Left lung (tissue), 10 donors: ENCODE measurements around the gene RNF4. TPM values are rescaled to one million over a fixed set of nuclear protein-coding genes. Genes with fewer than 3 reads are reported as not detected.
"Not testable (repeated sequence)": the region's sequence is repeated elsewhere in the genome, so short reads cannot be mapped to it uniquely, and the experiment has no call there.

Experiments used
- ATAC-seq: fragments of 200-7000 bp; cut with Tn5 transposase; one replicate; pipeline ENCODE4 v1.9.1; 2020; ENCODE audit warnings: moderate library complexity
- DNase-seq, 4 donors: peaks; one replicate each; pipeline ENCODE4 v3.0.0-alpha.2; 2013 to 2020
- H3K27ac ChIP-seq, 2 donors: fragments of 200-600 bp; sonication (generic) in 1 of 2; one replicate each; pipeline versions ENCODE4 v1.5.0 to v1.8.0; 2020 to 2021
- H3K27me3 ChIP-seq, 2 donors: fragments of 200-600 bp; sonication (generic) in 1 of 2; one replicate each; pipeline versions ENCODE4 v1.5.0 to v1.8.0; 2020 to 2021
- H3K36me3 ChIP-seq, 2 donors: fragments of 200-600 bp; sonication (generic) in 1 of 2; one replicate each; pipeline versions ENCODE4 v1.5.0 to v1.8.0; 2020 to 2021
- H3K4me1 ChIP-seq, 2 donors: fragments of 200-600 bp; one replicate each; pipeline ENCODE4 v1.8.0; 2021
- H3K4me3 ChIP-seq, 2 donors: fragments of 200-600 bp; sonication (generic) in 1 of 2; one replicate each; pipeline versions ENCODE4 v1.5.0 to v1.8.0; 2020 to 2021; ENCODE audit warnings: mild to moderate bottlenecking in 1 of 2
- H3K9me3 ChIP-seq, 2 donors: fragments of 200-600 bp; sonication (generic) in 1 of 2; one replicate each; pipeline versions ENCODE4 v1.5.0 to v1.8.0; 2020 to 2021
- intact Hi-C, 2 donors: fragments of 100-400 bp; cut with DNase I; formaldehyde crosslinking; loops; one replicate each; pipeline versions ENCODE4 v1.11.2 to v1.14.2; 2022
- polyA plus RNA-seq, 6 donors: library from polyadenylated mRNA; unstranded; fragments of 120-200 nt; gene quantifications; one replicate each; pipeline ENCODE4 v1.2.1, GENCODE V29; 2013; ENCODE audit not compliant: insufficient read length in 6 of 6
- total RNA-seq, 2 donors: library from RNA; stranded (reverse); fragmentation: NEBNext Ultra II Directional; extraction: Animal tissue kit (Norgen Biotek cat#: 25700); gene quantifications; one replicate each; pipeline ENCODE4 v1.2.1, GENCODE V29; 2021
- TF ChIP-seq, protein P1 (sequence below), 2 donors: fragments of 200-600 bp; sonication (generic) in 1 of 2; IDR thresholded peaks; one replicate each; pipeline versions ENCODE4 v1.5.0 to v1.8.0; 2021; ENCODE audit warnings: antibody characterized with exemption in 2 of 2
- donor health status: DM: no; HTN: yes; CAD: no.
- donor health status: DM: no; HTN: no; CAD: no.

The RNF4 gene
- total and polyA plus RNA-seq, 8 donors = 42.2 to 68.4 (median 62.7) TPM

DNA sequence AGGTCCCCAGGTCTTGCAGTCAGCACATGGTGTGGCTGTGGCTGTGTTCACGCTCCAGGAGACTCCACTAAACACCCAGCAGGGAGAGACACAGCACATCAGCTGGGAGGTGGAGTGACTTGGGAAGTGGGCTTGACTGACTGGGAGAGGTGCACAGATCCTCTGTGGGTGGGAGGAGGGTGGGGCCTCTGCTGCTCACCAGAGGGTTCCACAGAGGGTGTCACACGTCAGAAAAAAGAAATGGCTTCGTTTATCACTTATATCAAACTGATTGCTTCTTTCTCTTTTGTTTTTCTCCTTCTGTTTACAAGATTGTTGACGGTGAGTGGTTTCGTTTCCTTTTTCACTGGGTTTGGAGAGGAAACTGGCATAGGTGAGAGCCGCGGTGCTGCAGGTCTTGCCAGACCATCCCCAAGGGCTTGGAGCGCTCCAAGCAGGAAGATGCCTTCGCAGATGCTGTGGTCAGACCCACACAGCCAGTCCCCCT is 42.8 kb downstream of the RNF4 start:
- Histone ChIP-seq H3K4me1 (no peaks in the 10 kb centered on the region), H3K36me3 (peaks cover 0 to 85% of the 10 kb centered on the region in 2 donors), H3K4me3 (no peak overlapping the region), H3K27me3 (no peaks in the 10 kb centered on the region), H3K9me3 (no peaks in the 10 kb centered on the region), H3K27ac (no peak overlapping the region)
- intact Hi-C loops = no loop called here
- no peak for ATAC-seq
- TF ChIP-seq, protein P1, sequence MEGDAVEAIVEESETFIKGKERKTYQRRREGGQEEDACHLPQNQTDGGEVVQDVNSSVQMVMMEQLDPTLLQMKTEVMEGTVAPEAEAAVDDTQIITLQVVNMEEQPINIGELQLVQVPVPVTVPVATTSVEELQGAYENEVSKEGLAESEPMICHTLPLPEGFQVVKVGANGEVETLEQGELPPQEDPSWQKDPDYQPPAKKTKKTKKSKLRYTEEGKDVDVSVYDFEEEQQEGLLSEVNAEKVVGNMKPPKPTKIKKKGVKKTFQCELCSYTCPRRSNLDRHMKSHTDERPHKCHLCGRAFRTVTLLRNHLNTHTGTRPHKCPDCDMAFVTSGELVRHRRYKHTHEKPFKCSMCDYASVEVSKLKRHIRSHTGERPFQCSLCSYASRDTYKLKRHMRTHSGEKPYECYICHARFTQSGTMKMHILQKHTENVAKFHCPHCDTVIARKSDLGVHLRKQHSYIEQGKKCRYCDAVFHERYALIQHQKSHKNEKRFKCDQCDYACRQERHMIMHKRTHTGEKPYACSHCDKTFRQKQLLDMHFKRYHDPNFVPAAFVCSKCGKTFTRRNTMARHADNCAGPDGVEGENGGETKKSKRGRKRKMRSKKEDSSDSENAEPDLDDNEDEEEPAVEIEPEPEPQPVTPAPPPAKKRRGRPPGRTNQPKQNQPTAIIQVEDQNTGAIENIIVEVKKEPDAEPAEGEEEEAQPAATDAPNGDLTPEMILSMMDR (IDR thresholded peaks at IDR 0.05) = no peak
- no peak for DNase-seq

DNA sequence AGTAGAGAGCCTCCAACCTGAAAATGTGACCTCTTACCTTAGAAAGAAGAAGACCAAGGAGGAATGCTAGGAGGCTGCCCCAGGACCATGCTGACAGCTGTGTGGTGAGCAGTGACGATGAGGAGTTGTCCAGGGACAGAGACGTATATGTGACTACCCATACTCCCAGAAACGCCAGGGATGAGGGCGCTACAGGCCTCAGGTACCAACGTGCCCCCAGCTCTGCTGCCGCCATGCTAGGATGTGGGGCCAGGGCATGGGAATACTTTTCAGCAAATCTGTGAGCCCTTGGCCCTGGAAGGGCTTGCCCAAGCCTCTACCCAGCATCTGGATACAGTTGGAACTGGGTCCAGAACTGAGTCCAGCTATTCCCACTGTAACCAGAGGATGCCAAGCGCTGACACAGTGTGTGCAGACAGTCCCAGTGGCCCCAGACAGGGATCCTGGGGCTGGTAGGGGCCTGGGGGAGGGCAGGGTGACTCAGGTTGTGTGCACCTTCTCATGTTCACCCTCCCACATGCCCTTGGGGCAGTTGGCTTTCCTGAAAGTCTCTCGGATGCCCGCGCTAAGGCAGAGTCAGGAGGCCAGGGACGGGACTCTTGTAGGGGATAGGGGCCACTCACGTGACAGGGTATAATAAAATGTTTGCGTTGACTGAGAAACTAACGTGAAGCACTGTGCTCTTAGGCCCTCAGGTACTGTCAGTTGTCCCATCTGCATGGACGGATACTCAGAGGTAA is 43.7 kb downstream of the RNF4 start:
- ATAC-seq = no peak
- DNase-seq = no peak
- peaks cover 0 to 81% of the 10 kb centered on the region in 2 donors for H3K36me3 ChIP-seq
- H3K27me3 ChIP-seq = no peaks in the 10 kb centered on the region
- H3K27ac ChIP-seq = no peak overlapping the region
- TF ChIP-seq, protein P1 (IDR thresholded peaks at IDR 0.05) = no peak
- H3K4me1 ChIP-seq = no peaks in the 10 kb centered on the region
- no peaks in the 10 kb centered on the region for H3K9me3 ChIP-seq
- intact Hi-C loops = no loop called here
- no peak overlapping the region for H3K4me3 ChIP-seq

DNA sequence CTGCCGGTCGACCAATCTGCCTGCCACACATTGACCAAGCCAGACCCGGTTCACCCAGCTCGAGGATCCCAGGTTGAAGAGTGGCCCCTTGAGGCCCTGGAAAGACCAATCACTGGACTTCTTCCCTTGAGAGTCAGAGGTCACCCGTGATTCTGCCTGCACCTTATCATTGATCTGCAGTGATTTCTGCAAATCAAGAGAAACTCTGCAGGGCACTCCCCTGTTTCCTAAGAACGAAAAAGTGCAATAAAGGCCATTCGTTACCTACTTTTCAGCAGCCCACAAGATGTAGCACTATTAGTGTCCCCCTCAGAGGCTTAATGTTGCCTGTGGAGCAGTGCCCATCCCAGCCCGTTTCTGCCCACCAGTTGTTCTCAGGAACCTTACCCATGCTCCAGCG is 45.3 kb downstream of the RNF4 start:
- H3K4me3 ChIP-seq, intact Hi-C loops, H3K4me1 ChIP-seq, DNase-seq, H3K27me3 ChIP-seq, H3K27ac ChIP-seq, H3K9me3 ChIP-seq, ATAC-seq: not testable (repeated sequence)
- H3K36me3 ChIP-seq = peaks cover 0 to 67% of the 10 kb centered on the region in 2 donors

DNA sequence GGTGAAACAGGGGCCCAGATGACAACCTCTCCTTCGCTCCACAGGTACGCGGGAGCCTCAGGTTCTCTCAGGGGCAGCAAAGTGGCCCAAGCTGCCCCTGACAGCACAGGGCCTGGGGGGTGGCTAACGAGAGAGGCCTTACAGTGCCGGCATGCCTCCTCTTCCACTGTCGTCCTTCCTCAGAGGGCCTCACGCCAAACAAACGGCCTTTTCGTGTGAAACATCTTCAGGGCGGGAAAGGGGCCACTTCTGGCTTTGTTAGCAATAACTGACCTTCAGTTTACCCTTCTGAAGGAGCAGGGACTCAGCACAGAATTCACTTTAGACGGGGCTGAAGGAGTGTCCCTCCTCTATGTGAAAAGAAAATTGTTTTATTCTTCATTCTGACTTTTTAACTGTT is 46.0 kb downstream of the RNF4 start:
- DNase-seq, H3K4me3 ChIP-seq, H3K27ac ChIP-seq, H3K9me3 ChIP-seq, ATAC-seq, intact Hi-C loops, H3K4me1 ChIP-seq, H3K27me3 ChIP-seq: not testable (repeated sequence)
- H3K36me3 ChIP-seq = peaks cover 0 to 60% of the 10 kb centered on the region in 2 donors

DNA sequence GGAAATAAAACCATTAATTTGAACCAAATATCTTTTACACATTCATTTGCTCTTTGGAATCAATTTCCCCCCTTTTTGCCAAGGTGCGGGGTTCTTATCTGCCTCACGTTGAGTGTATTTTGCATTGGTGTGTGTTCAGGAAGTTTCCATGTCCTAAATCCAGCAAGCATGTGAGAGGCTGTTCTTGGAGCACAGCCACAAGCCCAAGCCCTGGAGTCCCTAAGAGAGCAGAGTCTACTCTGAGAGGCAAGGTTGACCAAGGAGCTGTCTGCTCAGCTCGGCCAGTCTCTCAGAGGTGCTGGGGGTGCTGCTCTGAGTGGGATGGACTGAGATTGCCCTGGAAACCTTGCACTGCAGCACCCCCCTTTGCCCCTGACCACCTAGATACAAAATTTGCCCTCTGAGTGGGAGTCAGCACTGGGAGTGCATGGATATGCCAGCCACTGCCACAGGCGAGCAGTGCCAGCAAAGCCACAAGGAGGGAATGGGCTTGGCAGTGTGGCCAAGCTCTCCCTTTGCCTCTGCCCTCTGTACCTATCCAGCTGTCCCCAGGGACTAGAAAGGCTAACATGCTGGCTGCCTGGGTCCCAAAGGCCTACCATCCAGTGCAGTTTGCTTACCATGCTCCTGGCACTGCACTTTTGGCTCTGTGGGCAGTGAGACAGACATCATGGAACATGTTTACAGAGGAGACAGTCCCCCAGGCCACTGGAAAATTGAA is 47.1 kb downstream of the RNF4 start:
- Histone ChIP-seq H3K27ac (peak overlapping the region in 1 of 2 donors; percentile 7), H3K4me1 (no peaks in the 10 kb centered on the region), H3K27me3 (no peaks in the 10 kb centered on the region), H3K9me3 (no peaks in the 10 kb centered on the region), H3K4me3 (no peak overlapping the region), H3K36me3 (peaks cover 0 to 49% of the 10 kb centered on the region in 2 donors)
- intact Hi-C loops = no loop called here
- TF ChIP-seq, protein P1 (IDR thresholded peaks at IDR 0.05) = no peak
- DNase-seq = peak in 1 of 4 donors; percentile 7
- ATAC-seq = peak; percentile 77

DNA sequence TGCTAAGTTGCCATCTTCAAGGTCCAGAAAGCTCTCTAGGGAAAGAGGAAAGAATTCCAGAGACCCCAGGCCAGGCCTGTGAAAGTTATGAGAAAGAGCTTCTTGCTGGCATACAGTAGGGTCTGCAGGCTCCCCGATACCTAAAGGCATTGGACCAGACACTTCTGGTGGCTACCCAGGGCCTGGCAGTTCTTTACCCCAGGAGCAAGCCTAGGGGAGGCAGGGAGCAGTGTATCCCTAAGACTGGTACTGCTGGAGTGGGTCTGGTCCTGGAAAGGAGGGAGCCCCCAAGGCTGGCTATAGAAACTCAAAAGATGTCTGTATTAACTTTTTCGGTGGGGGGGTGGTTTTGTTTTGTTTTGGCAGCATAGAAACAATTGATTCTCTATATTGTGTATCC is 47.7 kb downstream of the RNF4 start:
- intact Hi-C loops = no loop called here
- H3K4me3 ChIP-seq = no peak overlapping the region
- no peak overlapping the region for H3K27ac ChIP-seq
- no peaks in the 10 kb centered on the region for H3K9me3 ChIP-seq
- no peaks in the 10 kb centered on the region for H3K27me3 ChIP-seq
- DNase-seq (no peak), ATAC-seq (no peak)
- peaks cover 0 to 47% of the 10 kb centered on the region in 2 donors for H3K36me3 ChIP-seq
- TF ChIP-seq, protein P1 (IDR thresholded peaks at IDR 0.05) = no peak
- H3K4me1 ChIP-seq = no peaks in the 10 kb centered on the region
